GM12801 (cell line): Measurements from ENCODE around the gene POR.

Experiments used
- CTCF ChIP-seq: IDR thresholded peaks from one replicate; pipeline ENCODE4 v1.5.1; 2011; ENCODE audit warnings: control low read depth; ENCODE audit not compliant: insufficient read length; ENCODE audit errors: extremely low read depth

Gene POR

GRCh38 chr7:75872073-75872782 lies 42.7 kb upstream of the POR start:
- no peak for TF ChIP-seq CTCF

- TF ChIP-seq CTCF = no peak
Measured at GRCh38 chr7:75875113-75876080, 39.6 kb upstream of the POR start.

GRCh38 chr7:75876126-75876881 lies 38.7 kb upstream of the POR start:
- TF ChIP-seq CTCF = no peak

- TF ChIP-seq CTCF = no peak
Measured at GRCh38 chr7:75878312-75878768, 36.6 kb upstream of the POR start.

- no peak for TF ChIP-seq CTCF
Measured at GRCh38 chr7:75878769-75879611, 36.0 kb upstream of the POR start, which contains the start of gene RHBDD2. Gene RHBDD2, plus strand, starts transcription at chr7:75879034. Its CDS starts 49 bp downstream, at chr7:75879083.

GRCh38 chr7:75879771-75880184 lies 35.2 kb upstream of the POR start:
- TF ChIP-seq CTCF = no peak
